NCI-H1436 treated with DMSO at 0.1 percent for 48 hours (cell line): ENCODE results near the gene COL6A3.

Experiments used
- DNase-seq: peaks from one replicate; lab custom pipeline; 2025; lab: John Stamatoyannopoulos, UW

The COL6A3 gene

GRCh38 chr2:237296756-237297155 is 117.2 kb downstream of the COL6A3 start:
- no peak for DNase-seq

- DNase-seq = no peak
These were observed 118.0 kb downstream of the COL6A3 start for GRCh38 chr2:237295889-237296480.

DNA sequence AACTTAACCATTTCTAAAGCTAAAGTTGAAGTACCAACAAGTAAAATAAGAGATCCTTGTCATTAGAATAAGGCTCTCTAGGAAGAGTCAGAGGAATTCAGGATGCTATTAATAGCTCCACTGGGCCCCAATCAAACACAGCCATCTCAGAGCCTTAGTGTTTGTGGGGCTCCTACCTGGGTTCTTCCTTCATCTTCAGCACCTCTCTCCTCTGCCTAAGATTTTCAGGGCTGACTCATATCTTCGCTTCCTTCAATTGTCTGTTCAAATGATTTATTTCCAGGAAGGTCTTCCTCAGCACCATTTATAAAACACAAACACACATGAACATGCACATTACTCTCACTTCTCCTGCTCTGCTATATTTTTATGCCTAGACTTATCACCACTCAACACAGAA is 119.5 kb downstream of the COL6A3 start:
- DNase-seq = no peak

DNA sequence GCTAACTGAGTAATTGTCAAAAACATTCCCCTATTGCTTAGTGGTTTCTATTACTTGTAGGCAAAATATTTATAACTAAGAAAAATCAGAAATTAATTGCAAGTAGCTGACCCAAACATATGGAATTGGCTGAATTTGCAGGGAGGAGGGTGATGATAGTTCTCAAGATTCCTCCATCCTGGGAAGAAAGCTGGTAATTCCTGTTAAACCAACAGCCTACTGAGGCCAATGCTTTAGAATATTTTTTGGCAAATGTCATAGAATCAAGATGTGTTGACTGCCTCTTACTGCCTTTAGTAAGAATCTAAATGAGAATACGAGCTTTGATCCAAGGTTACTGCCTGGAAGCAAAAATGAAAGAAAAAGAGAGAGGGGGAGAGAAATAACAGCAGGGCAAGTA is 120.0 kb downstream of the COL6A3 start:
- DNase-seq = no peak

DNA sequence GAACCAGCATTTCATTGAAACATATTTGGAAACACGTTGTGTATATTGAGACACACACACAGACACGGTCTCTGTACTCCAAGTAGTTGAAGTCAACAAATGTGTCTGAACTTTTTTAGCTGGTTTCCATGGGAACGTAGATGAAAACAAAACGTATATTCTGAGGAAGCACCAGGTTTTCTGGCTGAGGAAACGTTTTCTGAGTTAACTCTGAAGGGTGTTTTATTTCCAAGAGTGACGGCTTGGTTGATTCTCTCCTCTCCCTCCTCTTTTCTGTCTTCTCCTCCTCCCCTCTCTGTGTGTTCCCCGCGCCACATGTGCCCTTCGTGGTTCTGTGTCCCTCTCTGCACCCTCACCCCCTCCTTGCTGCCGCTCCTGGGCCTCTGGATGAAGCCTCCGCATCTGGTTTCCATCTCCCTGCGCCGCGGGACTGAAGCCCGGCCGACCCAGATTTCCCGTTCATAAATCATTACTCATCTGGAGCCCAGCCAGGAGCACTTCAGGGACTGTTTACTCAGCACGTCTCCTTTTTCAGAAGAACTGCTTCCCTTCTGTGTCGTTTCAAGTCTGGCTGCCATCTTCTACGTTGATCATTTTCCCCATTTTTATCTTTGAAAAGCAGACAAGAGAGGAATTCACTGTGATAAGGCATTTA is 122.7 kb downstream of the COL6A3 start:
- peak; percentile 79 for DNase-seq

- DNase-seq = no peak
These were observed 123.7 kb downstream of the COL6A3 start for GRCh38 chr2:237290261-237290660.

GRCh38 chr2:237289139-237289538 is 124.8 kb downstream of the COL6A3 start:
- DNase-seq = no peak

DNA sequence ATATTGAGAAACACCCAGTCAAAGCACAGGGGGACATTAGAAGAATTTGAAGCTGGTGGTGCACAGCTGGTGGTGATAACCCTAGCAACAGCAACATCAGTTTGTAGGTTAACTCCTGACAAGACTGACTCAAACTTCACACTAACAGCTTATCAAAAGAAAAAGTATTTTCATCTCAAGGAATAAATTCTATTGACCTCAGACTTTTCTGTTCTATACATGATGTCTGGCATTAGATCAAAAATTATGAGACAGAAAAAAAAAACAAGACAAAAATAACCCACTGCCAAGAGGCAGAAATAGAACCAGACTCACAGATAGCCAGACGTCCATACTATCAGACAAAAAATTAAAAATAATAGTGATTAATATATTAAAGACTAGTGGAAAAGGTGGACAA is 126.1 kb downstream of the COL6A3 start:
- DNase-seq = no peak

DNA sequence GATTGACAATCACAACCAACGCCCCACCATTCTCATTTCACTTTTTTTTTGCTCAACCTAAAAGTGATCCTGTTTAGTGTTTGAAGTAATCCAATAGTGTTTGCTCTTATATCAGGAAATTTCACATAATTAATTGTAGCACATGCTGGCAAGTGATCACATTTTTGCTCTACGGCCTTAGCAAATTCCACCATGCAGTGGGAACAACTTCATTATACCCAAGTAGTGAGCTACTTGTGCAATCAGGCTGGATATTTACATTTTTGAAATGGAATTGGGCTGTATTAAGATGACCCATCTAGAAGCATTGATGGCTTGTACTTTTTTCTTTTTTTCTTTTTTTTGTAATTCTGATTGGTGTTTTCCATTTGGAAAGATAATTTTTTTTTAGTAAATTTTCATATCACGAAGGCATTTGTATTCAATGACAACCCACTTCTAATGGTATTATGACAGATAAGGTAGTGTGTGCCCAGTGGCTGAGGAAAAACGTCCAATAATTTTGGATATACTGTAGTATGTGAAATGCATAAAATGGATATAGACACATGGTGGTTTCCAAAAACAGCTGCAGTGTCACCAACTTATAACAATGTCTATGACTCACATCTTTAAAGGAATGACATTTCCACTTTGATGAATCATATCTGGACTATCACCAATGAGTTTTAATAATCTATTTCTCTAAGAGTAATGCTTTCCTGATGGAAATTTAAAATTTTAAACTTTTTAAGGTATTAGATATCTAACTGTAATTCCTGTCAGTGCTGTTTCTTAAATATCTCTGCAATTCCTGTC is 130.6 kb downstream of the COL6A3 start:
- DNase-seq = no peak

- DNase-seq = no peak
These were observed 131.3 kb downstream of the COL6A3 start for GRCh38 chr2:237282568-237283128.

DNA sequence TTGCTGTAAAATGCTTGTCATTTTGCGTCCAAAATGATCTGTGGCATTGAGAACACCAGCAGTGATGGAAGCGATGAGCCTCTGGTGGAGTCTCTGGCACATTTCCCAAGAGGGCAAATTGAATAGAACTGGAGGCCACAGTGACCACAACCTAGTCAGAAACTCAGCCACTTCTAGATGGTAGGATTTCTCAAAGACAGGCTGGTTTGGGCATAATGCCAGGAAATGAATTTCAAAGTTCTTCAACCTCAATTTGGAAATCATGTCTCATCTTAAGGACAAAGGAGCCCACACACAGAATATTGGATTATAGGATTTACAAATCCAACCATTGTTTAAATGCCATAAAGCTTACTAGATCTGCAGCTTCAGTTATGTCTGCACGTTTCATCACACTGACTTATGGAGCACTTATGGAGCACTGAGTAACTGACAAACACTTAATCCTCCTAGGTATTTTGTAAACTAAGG is 132.1 kb downstream of the COL6A3 start:
- no peak for DNase-seq

- no peak for DNase-seq
These were observed 133.0 kb downstream of the COL6A3 start for GRCh38 chr2:237280939-237281338.

DNA sequence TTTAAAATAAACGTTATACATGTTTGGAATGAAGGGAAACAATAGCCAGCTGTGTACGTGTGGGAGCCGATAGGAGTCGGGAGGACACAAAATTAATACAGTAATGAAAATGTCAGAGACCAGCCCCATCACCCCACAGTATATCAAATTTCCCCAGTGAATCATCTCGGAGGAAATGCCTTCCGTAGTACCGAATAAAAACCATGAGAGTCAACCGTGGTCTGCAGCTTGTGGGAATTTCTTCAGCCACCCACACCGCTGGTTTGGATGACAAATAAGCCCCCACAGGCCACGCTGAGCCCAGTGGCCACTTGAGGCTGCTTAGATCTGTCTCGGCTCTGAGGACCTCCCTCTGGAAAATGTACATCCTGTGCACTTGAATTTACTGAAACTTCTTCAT is 133.7 kb downstream of the COL6A3 start:
- no peak for DNase-seq

- no peak for DNase-seq
These were observed 134.8 kb downstream of the COL6A3 start for GRCh38 chr2:237279012-237279768.

- DNase-seq = no peak
These were observed 135.4 kb downstream of the COL6A3 start for GRCh38 chr2:237278568-237278967.

DNA sequence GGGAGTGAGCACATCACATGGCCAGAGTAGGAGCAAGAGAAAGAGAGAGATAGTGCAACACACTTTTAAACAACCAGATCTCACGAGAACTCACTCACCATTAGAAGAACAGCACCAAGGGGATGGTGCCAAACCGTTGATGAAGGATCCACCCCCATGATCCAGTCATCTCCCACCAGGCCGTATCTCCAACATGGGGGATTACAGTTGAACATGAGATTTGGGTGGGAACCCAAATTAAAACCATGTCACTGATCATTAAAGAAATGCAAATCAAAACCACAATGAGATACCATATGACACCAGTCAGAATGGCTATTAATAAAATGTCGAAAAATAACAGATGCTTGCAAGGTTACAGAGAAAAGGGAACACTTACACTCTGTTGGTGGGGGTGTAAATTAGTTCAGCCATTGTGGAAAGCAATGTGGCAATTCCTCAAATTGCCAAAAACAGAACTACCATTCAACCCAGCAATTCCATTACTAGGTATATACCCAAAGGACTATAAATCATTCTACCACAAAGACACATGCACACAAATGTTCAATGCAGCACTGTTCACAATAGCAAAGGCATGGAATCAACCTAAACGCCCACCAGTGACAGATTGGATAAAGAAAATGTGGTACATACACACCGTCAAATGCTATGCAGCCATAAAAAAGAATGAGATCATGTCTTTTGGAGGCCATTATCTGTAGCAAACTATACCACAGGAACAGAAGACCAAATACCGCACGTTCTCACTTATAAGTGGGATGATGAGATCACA is 137.1 kb downstream of the COL6A3 start:
- no peak for DNase-seq
